NCI-H2107 treated with DMSO at 0.1 percent for 48 hours (cell line): ENCODE measurements around the gene SHROOM1.

ENCODE experiments used
- DNase-seq: peaks from one replicate; lab custom pipeline; 2025; ENCODE audit not compliant: unreplicated experiment; lab: John Stamatoyannopoulos, UW

Gene SHROOM1

GRCh38 chr5:132778856-132779255, 51.6 kb downstream of the SHROOM1 start:
- DNase-seq, result no peak

DNA sequence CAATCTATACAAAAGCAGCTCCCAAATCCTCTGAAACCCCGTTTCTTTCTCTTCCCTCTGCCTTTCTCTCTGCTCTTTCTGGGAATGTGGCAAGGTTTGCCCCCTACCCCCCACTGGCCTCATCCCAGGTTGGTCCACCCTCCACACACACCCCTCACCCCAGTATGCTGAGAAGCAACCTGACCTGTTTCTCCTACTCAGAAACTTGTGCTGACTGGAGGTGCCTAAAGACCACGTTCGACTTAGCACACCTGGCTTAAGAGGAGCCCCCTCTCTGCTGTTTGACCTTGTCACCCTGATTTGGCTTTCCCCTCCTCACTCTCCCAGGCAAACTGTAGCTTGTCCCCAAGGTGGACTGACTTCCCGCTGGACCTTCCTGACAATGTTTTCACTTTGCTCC, 52.3 kb downstream of the SHROOM1 start:
- no peak for DNase-seq

- DNase-seq, result no peak
These were observed 53.0 kb downstream of the SHROOM1 start, which contains the start of gene SEPTIN8 for GRCh38 chr5:132777209-132778069. Gene SEPTIN8, minus strand, starts transcription at chr5:132777239. Its CDS starts 102 bp downstream, at chr5:132777137.

DNA sequence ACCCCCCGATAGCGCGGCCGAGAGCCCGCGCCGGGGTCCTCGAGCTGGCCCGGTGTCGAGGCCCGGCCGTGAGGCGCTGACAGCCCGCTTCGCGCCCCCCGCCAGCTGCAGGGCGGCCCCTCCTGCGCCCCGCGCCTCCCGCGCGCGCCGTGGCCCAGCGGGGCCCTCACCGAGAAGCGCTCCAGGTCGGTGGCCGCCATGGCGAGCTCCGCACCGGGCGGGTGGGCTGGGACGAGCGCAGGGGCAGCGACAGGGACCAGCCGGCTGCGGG, 53.6 kb downstream of the SHROOM1 start:
- DNase-seq, result no peak

GRCh38 chr5:132776131-132776937, 54.1 kb downstream of the SHROOM1 start:
- DNase-seq, result no peak

GRCh38 chr5:132775476-132775961, 54.9 kb downstream of the SHROOM1 start:
- DNase-seq, result no peak

GRCh38 chr5:132774896-132775295, 55.6 kb downstream of the SHROOM1 start:
- DNase-seq, result no peak

- DNase-seq, result no peak
These were observed 56.0 kb downstream of the SHROOM1 start for GRCh38 chr5:132774406-132774805.

DNA sequence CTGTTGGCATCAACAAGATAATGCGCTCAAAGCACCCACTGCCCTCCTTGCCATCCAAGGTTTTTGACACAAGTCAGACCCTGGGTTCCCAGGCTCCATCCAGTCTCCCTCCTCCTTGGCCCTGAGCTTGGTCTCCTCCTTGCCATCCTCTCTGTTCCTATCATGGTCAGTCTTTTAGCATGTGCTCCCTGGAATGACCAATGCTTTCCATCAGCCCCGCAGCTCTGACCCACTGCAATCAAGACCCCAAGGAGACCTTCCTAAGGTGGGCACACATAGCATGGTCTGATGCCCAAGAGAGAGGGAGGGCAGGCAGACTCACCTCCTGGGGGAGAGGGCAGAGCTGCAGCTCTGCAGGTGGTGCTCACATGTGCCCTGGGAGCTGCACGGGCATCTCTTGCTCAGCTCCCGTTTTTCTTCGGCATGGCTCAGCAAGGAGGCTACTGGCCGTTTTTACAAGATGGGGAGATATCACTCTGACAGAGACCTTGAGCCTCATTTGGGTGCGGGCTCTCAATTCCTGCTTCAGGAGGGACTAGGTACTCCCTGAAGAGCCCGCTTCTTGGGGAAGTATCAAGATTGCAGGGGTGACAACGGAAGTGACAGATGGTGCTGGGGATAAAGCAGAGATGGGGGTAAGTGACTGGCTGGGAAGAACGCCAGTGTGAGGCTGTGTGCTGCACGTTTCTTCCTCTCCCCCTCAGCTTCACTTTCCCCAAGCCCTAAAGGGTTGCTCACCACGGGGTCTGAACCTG, 56.7 kb downstream of the SHROOM1 start:
- DNase-seq, result no peak

DNA sequence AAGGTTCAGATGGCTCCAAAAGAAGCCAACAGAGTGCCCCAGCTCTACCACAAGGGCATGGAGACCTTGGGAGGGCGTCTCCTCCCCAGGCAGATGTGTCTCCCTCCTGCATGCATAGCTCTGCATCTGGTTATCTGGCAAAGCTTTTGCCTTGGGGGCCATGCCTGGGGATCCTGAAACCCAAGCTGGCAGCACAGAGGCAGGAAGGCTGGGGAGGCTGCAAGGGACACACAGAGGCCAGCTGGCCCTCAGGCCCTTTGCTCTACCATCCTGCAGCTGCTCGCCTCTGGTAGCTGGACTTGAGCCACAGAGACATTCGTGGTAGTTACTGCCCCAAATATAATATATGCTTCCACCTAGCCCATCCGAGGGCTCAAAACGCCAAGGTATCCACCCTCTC, 57.3 kb downstream of the SHROOM1 start:
- DNase-seq, result no peak

GRCh38 chr5:132772291-132773070, 58.0 kb downstream of the SHROOM1 start:
- DNase-seq, result no peak
